Mesenteric fat pad (tissue), 1 donor: ENCODE results near the gene LYG2. TPM values are rescaled to one million over a fixed set of nuclear protein-coding genes. Genes with fewer than 3 reads are reported as not detected.
"Not testable (repeated sequence)": the region's sequence is repeated elsewhere in the genome, so short reads cannot be mapped to it uniquely, and the experiment has no call there.

Experiments used
- DNase-seq: peaks from one replicate; pipeline ENCODE4 v3.0.0-alpha.2; 2020; ENCODE audit warnings: low spot score
- long read RNA-seq: library from polyadenylated mRNA; unstranded; transcript quantifications from one replicate; pipeline ENCODE4 v2.0.0, GENCODE V29; 2020
- total RNA-seq: library from RNA; stranded (reverse); fragmentation: NEBNext Ultra II Directional; extraction: Animal tissue kit (Norgen Biotek cat#: 25700); gene quantifications from one replicate; pipeline ENCODE4 v1.2.1, GENCODE V29; 2021
- donor health status: DM: yes; HTN: yes; CAD: no.

The LYG2 gene, protein sequence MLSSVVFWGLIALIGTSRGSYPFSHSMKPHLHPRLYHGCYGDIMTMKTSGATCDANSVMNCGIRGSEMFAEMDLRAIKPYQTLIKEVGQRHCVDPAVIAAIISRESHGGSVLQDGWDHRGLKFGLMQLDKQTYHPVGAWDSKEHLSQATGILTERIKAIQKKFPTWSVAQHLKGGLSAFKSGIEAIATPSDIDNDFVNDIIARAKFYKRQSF
- not detected for total RNA-seq
- long read RNA-seq, partial matches to known transcripts, result 0 of 1 reads
- long read RNA-seq, other reads (novel, unspliced or antisense), result 1 of 1 reads

DNA sequence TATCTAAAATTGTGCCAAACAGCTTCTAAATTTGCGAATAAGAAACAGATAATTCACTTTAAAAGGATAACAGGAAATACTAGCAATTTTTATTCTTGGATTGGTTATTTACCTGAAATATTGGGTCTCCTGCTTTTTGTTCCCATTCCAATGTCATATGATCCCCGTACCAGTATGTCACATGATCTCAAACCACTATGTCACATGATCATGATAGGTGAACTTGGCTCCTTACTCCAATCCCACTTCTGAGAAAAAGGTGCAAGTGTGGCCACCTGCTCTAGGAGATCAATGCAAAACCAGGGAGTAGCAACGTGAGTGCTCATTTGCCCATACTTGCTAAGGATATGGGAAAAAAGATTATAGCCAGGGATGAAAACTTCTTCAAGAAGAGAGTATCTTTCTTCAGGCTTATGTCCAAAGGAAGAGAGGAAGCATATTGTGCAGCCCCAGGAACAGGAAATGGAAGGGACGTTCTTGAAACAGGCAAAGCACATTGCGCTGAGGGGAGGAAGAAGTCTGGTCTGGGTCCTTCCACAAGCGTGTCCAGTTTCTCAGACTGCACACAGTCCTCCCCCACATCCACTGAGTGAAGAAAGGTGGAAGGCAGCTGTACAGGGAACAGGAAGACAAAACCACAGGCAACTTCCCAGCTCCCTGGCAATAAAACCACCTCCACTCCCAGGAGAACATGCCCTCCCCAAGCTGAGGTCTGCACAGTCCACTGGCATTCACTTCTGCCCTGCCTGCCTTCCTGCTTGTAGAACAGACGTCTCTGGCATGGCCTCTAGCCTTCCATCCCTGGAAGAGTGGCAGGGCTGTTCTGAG lies at the start of gene LYG2:
Gene LYG2 (minus strand): TSS at position 176 of the 828 bp plus-strand sequence. CDS start 1,406 bp downstream, outside the sequence.
- DNase-seq, result no peak

DNA sequence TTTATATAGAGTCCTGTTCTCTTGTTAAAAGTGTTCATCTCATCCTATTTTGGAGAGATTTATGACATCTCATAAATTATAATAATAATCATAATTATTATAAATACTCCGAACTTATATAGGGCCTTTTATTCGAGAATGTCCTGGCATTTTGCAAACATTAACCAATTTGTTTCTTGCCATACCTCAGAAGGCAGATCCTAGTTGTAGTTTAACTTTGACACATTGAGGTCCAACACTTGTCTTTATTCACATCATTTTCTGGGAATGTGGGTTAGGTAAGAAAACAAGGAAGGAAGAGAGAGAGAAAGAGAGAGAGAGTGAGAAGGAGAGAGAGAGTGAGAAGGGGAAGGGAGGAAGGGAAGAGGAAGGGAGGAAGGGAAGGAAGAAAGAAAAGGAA lies 45.6 kb upstream of the LYG2 start, which contains the start of gene LYG1:
Gene LYG1 (minus strand): TSS at position 101 of the 400 bp plus-strand sequence. CDS start 5,527 bp downstream, outside the sequence.
- DNase-seq, result not testable (repeated sequence)

DNA sequence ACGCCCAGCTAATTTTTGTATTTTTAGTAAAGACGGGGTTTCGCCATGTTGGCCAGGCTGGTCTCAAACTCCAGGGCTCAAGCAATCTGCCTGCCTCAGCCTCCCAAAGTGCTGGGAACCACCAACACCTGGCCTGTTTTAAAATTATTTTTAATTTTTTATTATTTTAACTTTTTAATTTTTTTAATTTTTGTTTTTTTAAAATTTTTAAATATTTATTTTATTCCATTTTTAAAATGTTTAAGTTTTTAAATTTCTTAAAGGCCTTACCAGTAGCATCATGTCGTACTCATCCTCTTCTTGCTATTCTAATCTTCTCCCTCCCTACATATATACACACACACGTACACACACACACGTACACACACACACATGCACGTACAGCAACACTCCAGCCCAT lies 44.1 kb upstream of the LYG2 start:
- no peak for DNase-seq

DNA sequence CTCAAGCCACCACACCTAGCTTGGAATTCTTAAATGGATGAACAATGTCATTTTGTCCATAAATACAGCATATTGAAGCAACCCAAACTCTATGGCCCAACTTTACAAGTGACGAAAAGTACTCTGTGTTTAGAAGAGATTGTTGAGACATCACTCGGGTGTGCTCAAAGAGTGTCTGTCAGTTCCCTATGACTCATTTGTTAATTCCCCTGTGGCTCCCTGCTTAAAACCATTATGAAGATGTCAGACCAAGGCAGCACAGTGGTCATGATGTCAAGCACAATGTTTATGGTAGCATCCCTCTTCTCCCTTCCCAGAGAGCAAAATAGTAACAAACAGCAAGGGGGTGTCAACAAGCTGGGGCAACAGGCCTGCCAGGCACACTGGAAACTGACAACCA lies 42.5 kb upstream of the LYG2 start:
- DNase-seq, result no peak

DNA sequence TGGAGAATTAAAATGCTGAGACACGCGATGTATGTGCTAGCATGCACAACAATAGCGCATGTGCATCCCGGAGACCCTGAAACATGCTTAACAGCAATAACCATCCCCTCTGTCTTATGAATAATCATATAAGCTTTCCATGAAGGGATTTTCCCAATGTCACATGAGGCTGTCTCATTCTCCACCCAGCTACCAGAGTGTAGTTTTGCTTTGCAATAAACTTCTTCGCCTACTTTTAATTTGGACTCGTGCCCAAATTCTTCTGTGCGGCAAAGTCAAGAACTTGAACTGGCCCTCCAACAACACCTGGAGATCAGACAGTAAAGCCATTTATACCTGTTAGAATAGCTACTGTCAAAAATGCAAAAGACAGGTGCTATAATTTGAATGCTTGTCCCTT lies 30.1 kb upstream of the LYG2 start:
- DNase-seq, result no peak

DNA sequence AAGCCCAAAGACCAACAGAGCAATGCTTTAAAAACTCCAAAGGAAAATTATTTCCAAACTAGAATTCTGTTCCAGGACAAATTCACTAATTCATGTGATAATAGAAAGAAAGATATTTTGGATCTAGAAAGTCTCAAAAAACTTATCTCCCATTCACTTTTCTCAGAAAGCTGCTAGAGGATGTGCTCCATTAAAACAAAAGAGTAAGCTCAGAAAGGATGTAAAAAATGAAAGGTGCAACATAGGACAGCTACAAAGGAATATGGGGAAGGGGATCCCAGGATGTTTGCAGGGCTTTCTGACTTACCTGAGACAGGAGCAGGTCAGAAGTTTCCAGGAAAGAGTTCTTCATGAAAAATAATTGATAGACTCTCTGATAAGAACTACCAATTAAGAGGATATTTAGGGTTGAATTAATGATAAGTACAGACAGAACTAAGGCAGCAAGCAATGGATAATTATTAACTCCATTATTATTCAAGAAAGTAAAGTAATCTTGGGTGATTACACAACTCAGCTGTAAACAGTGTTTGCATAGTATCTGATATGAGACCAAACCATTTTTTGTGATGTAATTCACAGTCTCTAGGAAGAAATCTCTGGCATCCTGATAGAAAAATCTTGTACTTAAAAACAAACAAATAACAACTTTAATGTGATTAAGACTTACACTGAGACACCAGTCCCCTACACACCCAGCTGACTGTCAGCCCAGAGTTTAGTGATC lies 24.7 kb upstream of the LYG2 start:
- DNase-seq, result no peak

DNA sequence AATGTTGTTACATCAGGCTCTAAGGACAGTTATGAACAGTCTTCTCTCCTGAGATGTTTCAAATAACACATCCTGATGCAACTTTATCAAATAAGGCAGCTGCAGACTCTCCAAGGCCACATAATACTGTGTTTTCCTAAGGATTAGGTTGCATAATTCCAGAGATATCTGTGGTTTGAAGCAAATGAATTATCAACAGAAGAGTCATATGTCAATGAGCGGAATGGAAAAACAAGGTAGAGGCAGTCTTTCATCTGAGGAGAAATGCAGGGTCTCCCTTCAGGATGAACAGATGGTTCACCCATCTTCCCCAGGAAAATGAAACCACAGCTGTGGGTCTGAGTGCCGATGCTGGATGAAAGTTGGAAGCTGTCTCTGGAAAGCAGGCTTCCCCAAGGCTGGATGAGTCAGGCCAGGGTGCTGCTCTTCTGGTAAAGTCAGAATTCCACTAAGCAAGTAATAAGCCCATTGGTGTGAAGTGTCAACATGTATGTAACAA lies 23.4 kb upstream of the LYG2 start:
- no peak for DNase-seq

DNA sequence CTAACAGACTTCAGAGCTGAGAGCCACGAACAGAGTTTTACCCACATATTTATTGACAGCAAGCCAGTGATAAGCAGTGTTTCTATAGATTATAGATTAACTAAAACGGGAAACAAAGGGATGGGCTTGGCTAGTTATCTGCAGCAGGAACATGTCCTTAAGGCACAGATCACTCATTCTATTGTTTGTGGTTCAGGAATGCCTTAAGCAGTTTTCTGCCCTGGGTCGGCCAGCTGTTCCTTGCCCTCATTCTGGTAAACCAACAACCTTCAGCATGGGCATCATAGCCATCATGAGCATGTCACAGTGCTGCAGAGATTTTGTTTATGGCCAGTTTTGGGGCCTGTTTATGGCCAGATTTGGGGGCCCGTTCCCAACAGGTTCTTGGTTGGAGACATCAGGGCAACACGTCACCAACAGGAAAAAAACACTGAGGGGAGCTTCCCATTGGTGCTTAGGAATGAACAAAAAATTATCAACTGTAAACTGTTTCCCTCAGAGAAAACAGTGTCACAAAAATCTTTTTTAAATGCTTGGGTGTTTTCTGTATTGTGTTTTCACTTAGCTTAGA lies 22.8 kb upstream of the LYG2 start:
- not testable (repeated sequence) for DNase-seq

DNA sequence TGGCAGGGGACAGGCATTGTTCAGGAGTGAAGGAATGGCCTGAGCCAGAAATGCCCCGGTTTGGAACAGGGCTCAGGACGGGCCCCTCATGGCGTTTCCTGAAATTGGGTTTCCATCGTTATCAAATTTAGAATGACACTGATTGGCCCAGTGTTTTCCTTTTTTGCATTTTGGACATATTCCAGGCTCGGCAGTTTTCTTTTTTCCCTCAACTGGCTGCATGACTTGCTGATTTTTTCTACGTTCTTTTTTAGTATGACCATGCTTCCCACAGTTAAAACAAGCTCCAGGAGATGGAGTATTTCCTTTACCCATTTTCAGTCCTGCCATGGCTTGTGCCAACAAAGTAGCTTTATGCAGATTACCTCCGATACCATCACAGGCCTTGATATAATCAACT lies 20.4 kb upstream of the LYG2 start:
- no peak for DNase-seq

DNA sequence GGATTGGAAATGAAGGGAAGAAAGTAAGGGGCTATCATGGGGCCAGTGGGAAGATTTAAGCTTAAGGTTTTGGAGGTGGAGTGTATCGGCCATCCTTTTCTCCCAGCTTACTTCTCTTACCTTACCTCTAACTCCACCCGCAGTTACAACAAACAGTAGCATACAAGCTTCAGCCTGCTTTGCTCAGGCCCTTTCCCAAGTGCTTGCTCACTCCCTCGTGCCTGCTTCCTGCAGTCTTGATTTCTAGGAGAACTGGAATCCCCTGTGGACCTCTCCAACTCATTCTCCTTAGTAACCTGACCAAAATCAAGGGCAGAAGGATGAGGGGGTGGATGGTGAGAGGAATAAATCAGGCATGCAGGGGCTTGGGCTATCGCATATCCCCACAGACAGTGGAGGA lies 5.8 kb upstream of the LYG2 start:
- no peak for DNase-seq

DNA sequence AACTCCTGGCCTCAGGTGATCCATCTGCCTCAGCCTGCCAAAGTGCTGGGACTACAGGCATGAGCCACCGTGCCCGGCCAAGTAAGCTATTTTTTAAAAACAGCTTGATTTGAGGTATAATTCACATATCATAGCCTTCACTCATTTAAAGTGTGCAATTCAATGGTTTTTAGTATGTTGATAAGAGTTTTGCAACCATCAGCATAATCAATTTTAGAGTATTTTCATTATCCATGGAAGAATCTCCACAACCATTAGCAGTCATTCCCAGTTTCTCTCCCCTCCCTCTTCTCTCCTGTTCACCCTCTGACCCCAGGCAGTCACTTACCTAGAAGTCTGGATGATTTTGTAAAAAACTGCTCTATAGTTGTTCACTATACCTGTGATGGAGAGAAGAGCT lies 4.7 kb upstream of the LYG2 start:
- DNase-seq, result no peak

DNA sequence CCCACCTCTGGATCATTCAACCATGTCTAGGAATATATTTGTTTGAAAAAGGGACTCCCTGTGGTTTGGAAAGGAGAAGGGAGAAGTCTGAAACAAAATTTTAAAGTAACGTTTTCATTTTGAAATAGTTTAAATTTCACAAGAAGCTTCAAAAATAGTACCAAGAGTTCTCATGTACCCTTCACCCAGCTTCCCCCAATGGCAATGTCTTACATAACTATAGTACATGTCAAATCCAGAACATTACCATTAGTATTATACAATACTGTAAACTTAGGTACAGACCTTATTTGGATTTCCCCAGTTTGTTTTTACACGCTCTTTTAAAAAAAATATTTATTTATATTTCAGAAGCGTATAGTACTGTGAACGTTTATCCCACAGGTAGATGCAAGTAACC lies 4.0 kb upstream of the LYG2 start:
- DNase-seq, result no peak

DNA sequence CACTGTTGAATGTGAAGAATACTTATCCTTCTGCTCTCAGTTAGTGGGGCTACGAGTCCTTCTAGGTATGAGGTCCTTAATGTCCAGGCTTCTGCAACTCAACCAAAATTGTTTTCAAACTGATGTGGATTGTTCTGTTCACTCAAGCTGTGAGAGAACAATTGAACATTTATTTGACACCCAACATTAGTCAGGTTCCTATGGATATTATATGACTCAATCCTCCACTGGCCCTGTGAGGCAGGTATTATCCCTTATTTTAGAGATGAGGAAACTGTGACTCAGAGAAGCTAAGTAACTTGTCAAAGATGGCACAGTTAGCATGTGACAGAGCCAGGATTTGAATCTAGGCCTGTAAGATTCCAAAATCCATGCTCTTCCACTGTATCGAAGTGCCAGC lies 1.2 kb upstream of the LYG2 start:
- DNase-seq, result no peak

DNA sequence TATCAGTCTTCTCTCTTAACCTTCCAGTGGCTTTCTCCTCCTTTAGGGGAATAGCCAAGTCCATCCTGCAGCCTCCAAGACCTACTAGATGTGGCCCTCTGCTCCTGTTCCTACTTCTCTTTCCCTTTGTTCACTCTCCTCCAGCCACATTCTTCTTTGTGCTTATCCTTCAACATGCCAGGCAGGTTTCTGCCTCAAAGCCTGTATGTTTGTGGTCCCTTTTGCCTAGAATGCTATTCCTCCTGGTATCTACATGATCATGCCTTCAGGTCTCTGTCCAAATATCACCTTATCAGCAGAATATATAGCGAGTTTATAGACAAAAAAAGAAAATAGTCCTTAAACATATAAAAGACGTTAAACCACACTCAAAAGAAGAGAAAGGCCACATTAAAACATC lies 5.5 kb downstream of the LYG2 start:
- no peak for DNase-seq

DNA sequence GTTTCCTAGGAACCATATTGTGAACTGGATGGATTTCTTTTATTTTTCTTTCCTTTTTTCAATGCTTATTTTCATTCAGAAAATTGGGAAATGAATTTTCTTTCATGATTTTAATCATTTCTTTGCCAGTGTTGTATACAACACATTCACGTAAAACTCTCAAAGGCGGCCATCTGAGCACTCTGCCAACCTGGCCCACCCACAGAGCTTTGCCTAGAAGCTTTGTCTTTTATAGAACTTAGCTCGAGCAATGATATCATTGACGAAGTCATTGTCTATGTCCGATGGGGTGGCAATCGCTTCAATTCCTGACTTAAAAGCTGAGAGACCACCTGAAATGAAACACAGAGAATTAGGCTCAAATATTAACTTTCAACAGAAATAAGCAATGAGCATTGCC lies 13.3 kb downstream of the LYG2 start:
- no peak for DNase-seq

DNA sequence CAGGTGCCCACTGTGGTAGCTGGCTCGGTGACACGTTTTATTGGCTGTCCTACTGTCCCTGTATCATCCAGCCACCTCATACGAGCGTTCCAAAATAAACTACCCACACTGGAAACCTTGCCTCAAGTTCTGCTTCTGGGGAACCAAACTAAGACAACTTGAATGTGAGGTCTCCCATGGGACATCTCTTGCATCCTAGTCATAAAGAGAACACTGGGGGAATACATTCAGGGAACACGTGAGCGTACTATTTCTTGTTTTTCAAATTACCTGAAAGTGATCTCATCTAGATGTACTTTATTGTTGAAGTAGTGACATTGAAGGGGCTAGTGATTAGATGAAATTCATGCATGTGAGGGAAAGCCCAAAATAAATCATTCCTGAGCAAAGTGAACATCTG lies 15.0 kb downstream of the LYG2 start:
- no peak for DNase-seq

DNA sequence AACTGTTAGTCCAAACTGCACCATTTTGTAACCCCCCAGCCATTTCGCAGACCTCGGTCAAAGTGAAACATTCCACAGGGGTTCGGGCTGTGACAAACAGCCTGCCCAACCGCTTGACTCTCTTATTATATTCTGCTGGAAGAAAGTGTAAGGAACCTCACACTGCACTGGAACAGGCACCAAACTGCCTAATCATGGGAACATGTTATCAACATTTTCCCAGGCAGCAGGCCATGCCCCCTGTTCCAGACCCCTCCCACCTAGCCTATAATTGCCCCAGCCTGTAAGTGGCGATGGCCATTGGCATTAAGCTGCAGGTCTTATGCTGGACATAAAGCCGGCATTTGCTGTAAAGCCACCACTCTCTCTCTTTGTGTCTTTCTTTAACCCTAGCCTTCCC lies 16.9 kb downstream of the LYG2 start:
- no peak for DNase-seq

DNA sequence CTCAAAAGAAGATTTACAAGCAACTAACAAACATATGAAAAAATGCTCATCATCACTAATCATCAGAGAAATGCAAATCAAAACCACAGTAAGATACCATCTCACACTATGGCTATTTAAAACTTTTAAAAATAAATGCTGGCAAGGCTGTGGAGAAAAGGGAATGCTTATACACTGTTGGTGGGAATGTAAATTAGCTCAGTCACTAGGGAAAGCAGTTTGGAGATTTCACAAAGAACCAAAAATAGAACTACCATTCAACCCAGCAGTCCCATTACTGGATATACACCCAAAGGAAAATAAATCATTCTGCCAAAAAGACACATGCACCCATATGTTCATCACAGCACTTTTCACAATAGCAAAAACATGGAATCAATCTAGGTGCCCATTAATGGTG lies 22.3 kb downstream of the LYG2 start:
- DNase-seq, result not testable (repeated sequence)

DNA sequence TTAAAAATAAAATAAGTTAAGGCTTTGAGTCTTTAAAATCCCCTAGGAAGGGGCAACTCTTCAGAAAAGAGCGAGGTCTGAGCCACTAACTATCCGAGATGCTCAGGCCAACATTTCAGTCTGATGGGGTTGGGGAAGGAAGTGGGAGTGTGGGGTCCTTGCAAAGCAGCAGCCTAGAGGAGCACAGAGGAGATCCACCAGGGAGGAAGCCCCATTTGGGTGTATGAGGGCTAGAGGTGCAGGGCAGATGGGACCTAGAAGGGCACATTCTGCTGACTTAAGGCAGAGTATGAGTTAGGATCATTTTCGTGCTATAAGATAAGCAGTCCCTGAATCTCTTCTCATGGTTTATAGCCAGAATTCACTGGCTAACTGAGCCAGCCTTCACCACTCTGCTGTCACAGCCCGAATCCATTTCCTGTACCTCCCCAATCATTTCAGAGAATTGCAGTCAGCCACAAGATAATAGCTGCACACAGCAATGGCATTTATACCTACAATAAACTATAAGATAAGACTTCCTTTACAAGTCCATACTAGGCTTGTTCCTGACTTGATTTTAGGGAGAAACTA lies 37.5 kb downstream of the LYG2 start:
- DNase-seq, result no peak

DNA sequence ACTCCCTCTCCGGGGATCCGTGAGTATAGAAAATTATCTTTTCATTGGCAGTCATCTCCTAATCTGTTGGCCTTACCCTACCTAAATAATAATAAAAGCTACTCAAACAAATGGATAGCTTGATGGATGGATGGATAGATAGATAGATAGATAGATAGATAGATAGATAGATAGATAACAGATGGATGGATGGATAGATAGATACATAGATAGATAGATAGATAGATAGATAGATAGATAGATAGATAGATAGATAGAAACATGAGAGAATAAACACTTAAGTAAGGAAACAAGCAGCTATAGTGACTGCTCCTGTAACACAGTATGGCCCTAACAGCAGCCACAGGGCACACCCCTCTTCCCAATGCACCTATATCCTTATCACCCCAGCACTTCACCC lies 39.4 kb downstream of the LYG2 start:
- no peak for DNase-seq

DNA sequence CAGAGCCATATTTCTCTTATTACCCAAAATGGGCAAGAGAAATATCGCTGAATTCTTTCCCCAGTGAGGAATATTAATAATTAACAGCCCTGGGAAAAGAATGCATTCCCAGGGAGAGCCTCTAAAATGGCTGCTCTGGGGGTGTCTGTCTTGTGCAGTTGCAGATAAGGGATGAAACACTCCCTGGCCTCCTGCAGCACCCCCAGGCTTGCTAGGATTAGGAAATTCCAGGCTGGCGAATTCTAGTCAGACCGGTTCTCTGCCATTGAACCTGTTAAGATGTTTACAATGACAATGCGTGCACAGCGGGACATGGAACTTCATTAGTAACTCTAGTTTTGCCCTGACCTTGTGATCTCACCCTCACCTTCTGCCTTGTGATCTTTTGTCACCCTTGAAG lies 50.0 kb downstream of the LYG2 start:
- no peak for DNase-seq
